GM19099 (cell line): ENCODE data around the gene AMPD3.

ENCODE experiments used
- POLR2A ChIP-seq: IDR thresholded peaks from 3 replicates; pipeline ENCODE4 v1.6.1; 2011; ENCODE audit warnings: low read depth; ENCODE audit not compliant: insufficient read length; ENCODE audit errors: extremely low read depth

The AMPD3 gene

GRCh38 chr11:10476342-10476741, 21.3 kb downstream of the AMPD3 start:
- no peak for TF ChIP-seq POLR2A

- TF ChIP-seq POLR2A, result no peak
These were observed 22.0 kb downstream of the AMPD3 start for GRCh38 chr11:10476927-10477689.

GRCh38 chr11:10477690-10478046, 22.6 kb downstream of the AMPD3 start:
- no peak for TF ChIP-seq POLR2A

GRCh38 chr11:10478066-10478465, 23.0 kb downstream of the AMPD3 start:
- no peak for TF ChIP-seq POLR2A

- no peak for TF ChIP-seq POLR2A
These were observed 23.8 kb downstream of the AMPD3 start for GRCh38 chr11:10478574-10479550.

- no peak for TF ChIP-seq POLR2A
These were observed 25.0 kb downstream of the AMPD3 start for GRCh38 chr11:10480026-10480425.

- TF ChIP-seq POLR2A, result no peak
These were observed 25.7 kb downstream of the AMPD3 start for GRCh38 chr11:10480760-10481159.

- TF ChIP-seq POLR2A, result no peak
These were observed 26.7 kb downstream of the AMPD3 start for GRCh38 chr11:10481560-10482349.

GRCh38 chr11:10483174-10483573, 28.1 kb downstream of the AMPD3 start:
- TF ChIP-seq POLR2A, result no peak

- no peak for TF ChIP-seq POLR2A
These were observed 28.5 kb downstream of the AMPD3 start for GRCh38 chr11:10483584-10483983.

- no peak for TF ChIP-seq POLR2A
These were observed 29.6 kb downstream of the AMPD3 start for GRCh38 chr11:10484461-10485180.

- TF ChIP-seq POLR2A, result no peak
These were observed 30.6 kb downstream of the AMPD3 start for GRCh38 chr11:10485646-10486045.

GRCh38 chr11:10486161-10486840, 31.2 kb downstream of the AMPD3 start:
- no peak for TF ChIP-seq POLR2A

GRCh38 chr11:10487002-10487647, 32.1 kb downstream of the AMPD3 start:
- TF ChIP-seq POLR2A, result no peak
